GM19023 (cell line): Measurements from ENCODE around the gene NDUFA12.
"Not testable (repeated sequence)": the region's sequence is repeated elsewhere in the genome, so short reads cannot be mapped to it uniquely, and the experiment has no call there.

ENCODE experiments used
- ATAC-seq: cut with Tn5 transposase; IDR thresholded peaks from one replicate; pipeline ENCODE4 v1.9.1; 2021; ENCODE audit warnings: mild to moderate bottlenecking, moderate library complexity; ENCODE audit not compliant: unreplicated experiment

The NDUFA12 gene

DNA sequence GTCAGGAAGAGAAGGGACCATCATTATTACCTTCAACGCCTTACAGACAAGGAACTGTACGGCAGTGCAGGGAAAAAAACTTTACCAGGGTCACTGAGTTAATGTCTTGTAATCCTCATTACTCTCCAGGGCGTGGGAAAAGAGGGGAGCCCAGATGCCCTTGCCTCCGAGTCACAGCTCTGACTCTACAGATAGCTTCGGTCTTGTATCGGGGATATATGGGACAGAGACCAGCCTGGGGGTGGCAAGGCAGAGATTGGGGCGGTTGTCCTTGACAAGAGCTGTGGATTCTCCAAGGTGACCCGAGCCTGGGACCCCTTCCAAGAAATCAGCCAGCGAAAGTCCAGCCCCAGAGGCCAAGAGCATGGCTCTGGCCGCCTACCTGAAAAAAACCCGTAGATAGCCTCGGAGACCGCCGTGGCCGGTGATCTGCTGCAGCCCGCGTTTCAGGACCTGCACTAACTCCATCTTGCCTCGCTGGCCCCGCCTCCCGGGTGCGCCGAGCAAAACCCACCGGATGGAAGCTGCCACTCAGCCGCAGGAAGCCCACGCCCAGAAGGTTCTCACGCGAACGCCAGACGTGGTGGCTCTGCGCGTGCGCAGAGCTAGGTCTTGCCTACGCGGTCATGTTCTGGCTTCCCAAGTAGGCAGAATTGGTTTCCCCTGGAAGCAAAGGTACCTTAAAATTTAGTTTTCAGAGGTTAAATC lies at the start of gene NDUFA12:
TSS of gene NDUFA12 (minus strand) at position 485 of the 708 bp plus-strand sequence. CDS start at position 468, 17 bp downstream.
- peak; percentile 99 for ATAC-seq

GRCh38 chr12:95051241-95051640 lies 47.7 kb upstream of the NDUFA12 start:
- ATAC-seq: no peak

DNA sequence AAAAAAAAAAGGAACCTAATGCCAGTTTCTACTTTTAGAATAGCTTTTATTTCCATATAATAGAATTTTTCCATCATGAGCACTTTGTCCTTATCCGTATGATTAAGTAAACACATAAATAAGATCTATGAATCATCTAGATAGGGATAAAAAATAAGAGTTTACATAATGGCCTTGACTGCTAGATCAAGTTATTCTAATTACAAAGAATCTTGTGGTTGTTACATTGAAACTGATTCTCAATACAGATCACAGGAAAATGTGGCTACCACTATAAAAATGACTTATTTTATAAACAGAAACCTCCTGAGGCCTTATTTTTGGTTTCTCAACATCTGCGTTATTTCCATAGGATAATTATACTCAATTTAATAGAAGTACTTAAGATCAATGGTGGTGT lies 34.4 kb upstream of the NDUFA12 start:
- ATAC-seq: no peak

- no peak for ATAC-seq
Measured at GRCh38 chr12:95034750-95035149, 31.3 kb upstream of the NDUFA12 start.

- ATAC-seq: no peak
Measured at GRCh38 chr12:95022477-95022876, 19.0 kb upstream of the NDUFA12 start.

GRCh38 chr12:95017482-95017881 lies 14.0 kb upstream of the NDUFA12 start:
- ATAC-seq: no peak

DNA sequence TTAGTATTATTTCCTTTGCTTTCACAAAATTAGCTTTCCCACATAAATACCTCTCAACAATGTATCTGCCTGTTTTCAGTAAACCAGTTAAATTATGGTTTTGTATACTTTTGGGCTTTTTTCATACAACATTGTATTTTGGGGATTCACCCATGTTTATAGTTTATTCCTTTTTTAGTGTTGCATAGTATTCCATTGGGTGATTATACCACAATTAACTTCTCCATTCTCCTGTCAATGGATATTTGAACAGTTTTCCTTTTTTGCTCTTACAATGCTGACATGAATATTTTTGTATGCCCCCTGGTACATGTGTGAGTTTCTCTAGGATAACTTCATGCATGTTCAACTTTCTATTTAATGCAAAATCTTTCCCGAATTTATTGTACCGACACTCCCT lies 12.6 kb upstream of the NDUFA12 start:
- ATAC-seq: no peak

DNA sequence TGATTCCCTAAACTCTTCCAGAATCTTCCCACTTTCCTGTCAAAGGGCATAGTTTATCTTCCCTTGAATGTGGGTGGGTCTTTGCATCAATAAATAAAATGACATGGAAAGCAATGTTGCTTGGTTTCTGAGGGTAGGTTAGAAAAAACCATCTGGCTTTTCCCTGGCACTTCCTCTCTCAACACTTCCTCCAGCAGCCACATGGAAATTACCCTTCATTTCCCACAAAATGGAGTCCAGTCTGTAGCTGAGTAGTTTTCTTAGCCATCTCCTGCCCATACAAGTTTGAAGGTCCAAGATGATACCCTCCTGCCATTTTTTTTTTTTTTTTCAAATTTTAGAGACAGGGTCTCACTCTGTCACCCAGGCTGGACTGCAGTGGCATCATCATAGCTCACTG lies 11.1 kb upstream of the NDUFA12 start:
- no peak for ATAC-seq

GRCh38 chr12:95006206-95006605 lies 2.7 kb upstream of the NDUFA12 start:
- no peak for ATAC-seq

DNA sequence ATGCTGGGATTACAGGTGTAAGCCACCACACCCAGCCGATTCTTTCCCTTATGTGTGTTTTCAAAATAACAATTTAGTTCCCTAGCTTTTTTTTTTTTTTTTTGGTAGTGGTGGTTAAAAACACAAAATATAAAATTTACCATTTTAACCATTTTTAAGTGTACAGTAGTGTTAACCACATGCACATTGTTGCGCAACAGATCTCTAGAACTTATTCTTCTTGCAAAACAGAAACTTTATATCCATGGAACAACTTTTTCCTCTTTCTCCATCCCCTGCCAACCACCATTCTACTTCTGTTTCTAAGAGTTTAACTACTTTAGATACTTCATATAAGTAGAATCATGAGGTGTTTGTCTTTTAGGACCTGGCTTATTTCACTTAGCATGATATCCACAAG lies 1.1 kb upstream of the NDUFA12 start:
- ATAC-seq: no peak

GRCh38 chr12:95003921-95004272 lies 400 bp upstream of the NDUFA12 start:
- ATAC-seq: peak; percentile 6

DNA sequence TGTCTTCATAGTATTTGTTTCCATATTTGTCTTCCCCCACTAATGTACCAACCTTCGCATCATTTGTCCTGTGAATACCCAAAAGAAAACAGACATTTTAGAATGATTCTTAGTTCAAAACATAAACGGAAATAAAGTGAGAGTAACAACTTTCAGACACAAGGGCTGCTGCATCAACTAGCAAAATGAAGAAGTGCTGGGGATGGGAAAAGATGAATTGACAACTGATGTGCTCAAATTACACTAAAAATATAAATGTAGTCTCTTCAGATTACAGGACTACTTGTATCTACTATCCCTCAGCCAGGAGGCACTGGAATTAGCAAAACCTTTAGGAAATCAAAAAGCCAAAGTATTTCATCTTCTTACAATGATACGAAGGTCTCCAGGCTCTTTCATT lies 743 bp downstream of the NDUFA12 start:
- ATAC-seq: no peak

GRCh38 chr12:94998326-94998725 lies 5.2 kb downstream of the NDUFA12 start:
- ATAC-seq: no peak

- ATAC-seq: no peak
Measured at GRCh38 chr12:94997726-94998125, 5.8 kb downstream of the NDUFA12 start.

DNA sequence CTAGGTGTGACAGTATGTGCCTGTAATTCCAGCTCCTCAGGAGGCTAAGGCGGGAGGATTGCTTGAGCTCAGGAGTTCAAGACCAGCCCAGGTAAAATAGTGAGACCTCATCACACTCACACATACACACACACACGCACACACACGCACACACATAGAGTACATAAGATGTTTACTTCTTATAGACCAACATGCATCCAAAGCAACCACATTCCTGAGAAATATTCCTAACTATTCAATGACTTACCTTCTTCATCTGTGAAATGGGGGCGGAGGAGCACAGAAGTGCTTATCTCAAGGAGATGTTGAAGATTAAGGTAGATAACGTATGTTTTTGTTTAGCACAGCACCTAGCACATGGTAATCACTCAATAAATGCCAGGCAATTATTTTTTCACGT lies 6.4 kb downstream of the NDUFA12 start:
- no peak for ATAC-seq

DNA sequence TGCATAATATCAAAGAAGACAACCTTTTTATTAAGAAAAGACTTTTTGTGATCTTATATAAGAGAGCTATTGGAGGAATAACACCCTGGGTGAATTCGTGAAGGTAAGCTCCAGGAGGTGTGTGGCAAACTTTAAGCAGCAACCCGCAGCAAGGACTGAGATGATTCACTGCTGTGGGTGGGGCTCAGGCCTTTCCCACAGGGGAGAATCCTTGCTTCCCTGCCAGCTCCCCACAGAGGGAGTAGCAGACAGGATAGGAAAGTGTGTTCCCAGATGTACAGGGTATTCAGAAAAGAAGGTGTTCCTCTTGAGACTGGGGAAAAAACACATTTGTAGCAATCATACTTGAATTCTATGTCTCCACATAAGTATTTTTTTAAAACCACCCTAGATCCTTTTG lies 9.2 kb downstream of the NDUFA12 start:
- no peak for ATAC-seq

- not testable (repeated sequence) for ATAC-seq
Measured at GRCh38 chr12:94993855-94994254, 9.6 kb downstream of the NDUFA12 start.

DNA sequence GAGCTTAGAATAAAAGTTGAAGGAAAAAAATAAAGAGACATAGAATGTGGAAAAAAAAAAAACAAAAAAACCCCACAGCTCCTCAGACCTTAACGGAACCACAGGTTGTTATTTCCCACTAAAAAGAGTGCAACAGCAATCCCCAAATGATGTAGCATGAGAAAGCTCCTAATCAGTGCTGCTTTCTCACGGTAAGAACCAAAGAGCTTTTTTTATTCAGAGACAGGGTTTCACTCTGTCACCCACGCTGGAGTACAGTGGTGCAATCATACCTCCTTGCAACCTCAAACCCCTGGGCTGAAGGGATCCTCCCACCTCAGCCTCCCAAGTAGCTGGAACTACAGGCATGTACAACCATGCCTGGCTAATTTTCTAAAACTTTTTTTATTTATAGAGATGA lies 13.3 kb downstream of the NDUFA12 start:
- no peak for ATAC-seq

DNA sequence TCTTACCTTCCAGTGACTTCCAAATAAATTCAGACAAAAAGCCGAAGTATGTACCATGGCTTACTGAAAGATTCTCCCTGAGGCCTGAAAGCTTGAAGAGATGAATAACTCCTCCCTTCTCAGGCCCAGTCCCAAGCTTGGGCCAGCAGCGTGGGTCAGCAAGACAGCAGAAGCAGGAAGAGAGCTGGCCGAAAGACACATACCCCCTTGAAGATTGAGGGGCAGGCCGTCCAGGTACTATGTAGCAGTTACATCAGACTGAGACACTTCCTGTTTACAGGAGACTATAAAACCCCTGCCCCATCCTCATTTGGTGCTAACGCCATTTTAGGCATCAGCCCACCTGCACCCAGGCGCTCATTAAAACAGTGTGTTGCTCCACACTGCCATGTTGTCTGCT lies 15.0 kb downstream of the NDUFA12 start:
- no peak for ATAC-seq

DNA sequence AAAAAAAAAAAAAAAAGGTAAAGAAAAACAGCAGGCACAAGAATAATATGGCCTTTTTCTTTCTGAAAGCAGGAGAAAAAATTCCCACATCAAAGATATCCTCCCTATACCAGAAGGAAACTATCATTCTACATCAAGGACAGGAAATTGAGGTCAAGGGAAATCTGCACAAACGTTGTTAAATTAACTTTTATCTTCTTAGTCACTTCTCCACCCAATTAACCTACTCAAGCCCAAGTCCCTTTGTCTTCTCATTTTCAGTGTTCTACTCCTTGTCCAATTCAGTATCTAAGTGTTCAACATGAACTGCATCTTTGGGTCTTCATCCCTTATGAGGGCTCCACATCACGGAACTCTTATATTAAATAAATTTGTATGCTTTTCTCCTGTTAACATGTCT lies 15.7 kb downstream of the NDUFA12 start:
- no peak for ATAC-seq

DNA sequence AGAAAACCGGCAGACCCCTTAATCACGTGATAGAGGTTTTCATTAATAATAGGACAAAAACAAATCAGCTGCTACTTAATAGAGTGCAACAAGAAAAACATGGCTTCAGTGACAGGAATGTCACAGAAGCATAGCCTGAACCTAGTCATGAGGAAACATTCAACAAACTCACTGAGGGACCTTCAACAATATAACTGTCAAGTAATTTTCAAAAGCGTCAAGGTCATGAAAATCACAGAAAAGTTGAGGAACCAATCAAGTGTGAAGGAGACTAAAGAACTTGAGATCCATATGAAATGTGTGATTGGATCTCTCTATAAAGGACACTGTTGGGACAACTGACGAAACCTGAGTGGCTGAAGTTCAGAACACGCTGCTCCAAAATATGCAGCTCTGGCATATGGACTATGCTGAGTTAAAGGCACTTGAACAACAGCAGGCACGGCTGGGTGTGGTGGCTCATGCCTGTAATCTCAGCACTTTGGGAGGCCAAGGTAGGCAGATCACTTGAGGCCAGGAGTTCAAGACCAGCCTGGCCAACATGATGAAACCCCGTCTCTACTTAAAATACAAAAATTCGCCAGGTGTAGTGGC lies 16.3 kb downstream of the NDUFA12 start:
- ATAC-seq: no peak

DNA sequence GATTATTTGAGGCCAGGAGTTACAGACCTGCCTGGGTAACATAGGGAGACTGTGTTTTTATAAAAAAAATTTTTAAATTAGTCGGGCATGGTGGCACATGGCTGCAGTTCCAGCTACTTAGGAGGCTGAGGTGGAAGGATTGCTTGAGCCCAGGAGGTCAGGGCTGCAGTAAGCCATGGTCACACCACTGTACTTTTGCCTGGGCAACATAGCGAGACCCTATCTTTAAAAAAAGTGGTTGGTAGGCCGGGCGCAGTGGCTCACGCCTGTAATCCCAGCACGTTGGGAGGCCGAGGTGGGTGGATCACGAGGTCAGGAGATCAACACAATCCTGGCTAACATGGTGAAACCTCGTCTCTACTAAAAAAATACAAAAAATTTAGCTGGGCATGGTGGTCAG lies 18.4 kb downstream of the NDUFA12 start:
- ATAC-seq: not testable (repeated sequence)

- no peak for ATAC-seq
Measured at GRCh38 chr12:94983321-94983720, 20.2 kb downstream of the NDUFA12 start.
